NT2/D1 (cell line): Measurements from ENCODE around the gene PLCG2.

Experiments
- YY1 ChIP-seq: IDR thresholded peaks from 2 replicates; pipeline ENCODE4 v1.6.1; 2011; ENCODE audit not compliant: insufficient read length, insufficient read depth
- ZNF274 ChIP-seq: IDR thresholded peaks from 2 replicates; pipeline ENCODE4 v1.6.1; 2011; ENCODE audit warnings: mild to moderate bottlenecking, low read depth, low read length

DNA sequence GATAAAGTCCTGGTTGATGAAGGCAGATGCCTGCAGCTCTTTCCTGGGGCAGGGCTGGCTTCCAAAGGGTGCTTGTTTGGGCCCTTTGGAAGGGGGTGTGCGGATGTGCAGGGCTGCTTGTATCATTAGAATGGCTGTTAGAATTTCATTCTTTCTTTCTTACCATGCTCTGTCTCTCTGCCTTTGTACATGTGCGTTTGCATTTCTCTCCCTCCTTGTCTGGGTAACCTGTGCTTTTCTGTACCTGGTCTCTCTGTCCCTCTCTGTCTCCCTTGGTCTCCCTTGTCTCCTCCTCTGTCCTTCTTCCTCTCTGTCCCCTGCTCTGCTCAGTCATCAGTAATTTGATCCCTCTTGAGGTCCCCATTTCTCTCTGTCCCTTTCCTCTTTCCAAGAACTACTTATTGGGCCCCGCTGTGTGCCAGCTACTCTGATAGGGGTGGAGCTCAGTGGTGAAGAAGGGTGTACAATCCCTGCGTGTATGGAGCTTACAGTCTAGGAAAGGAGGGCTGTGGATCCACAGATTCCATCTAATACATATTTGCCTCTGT is 69.3 kb downstream of the PLCG2 start:
- no peak for TF ChIP-seq ZNF274
- TF ChIP-seq YY1, result no peak
